Lung (tissue), 12 donors: ENCODE results near the gene FSD2. TPM values are rescaled to one million over a fixed set of nuclear protein-coding genes. Genes with fewer than 3 reads are reported as not detected.

Source experiments
- ATAC-seq: fragments of 200-7000 bp; cut with Tn5 transposase; one replicate; pipeline ENCODE4 v1.9.1; 2020; ENCODE audit warnings: moderate number of reproducible peaks; ENCODE audit not compliant: insufficient read depth, low FRiP score
- DNase-seq, 3 donors: peaks; one replicate each; pipeline ENCODE4 v3.0.0-alpha.2; 2013 to 2017
- H3K27ac ChIP-seq, 2 donors: one replicate each; pipeline ENCODE4 v1.5.1; 2013; ENCODE audit warnings: mild to moderate bottlenecking in 2 of 2, moderate library complexity in 2 of 2, control low read depth in 1 of 2, inconsistent platforms in 1 of 2, low read depth in 1 of 2, low read length in 1 of 2
- H3K27me3 ChIP-seq, 3 donors: one replicate each; pipeline ENCODE4 v1.5.1; 2013; ENCODE audit warnings: low read length in 2 of 3; ENCODE audit not compliant: control insufficient read depth in 3 of 3, insufficient read depth in 3 of 3
- H3K36me3 ChIP-seq, 4 donors: one replicate each; pipeline ENCODE4 v1.5.1; 2013; ENCODE audit warnings: low read length in 4 of 4, mild to moderate bottlenecking in 1 of 4, moderate library complexity in 1 of 4; ENCODE audit not compliant: control insufficient read depth in 4 of 4, insufficient read depth in 4 of 4
- H3K4me1 ChIP-seq, 5 donors: one replicate each; pipeline ENCODE4 v1.5.1; 2013; ENCODE audit warnings: low read length in 5 of 5, mild to moderate bottlenecking in 2 of 5, moderate library complexity in 1 of 5; ENCODE audit not compliant: control insufficient read depth in 5 of 5, insufficient read depth in 5 of 5
- H3K4me3 ChIP-seq: one replicate; pipeline ENCODE4 v1.5.1; 2013; ENCODE audit warnings: mild to moderate bottlenecking, control low read depth, moderate library complexity
- H3K9ac ChIP-seq, 2 donors: one replicate each; pipeline ENCODE4 v1.5.1; 2013; ENCODE audit warnings: low read length in 2 of 2, control low read depth in 1 of 2; ENCODE audit not compliant: insufficient read depth in 1 of 2
- H3K9me3 ChIP-seq, 4 donors: one replicate each; pipeline ENCODE4 v1.5.1; 2013; ENCODE audit warnings: low read length in 3 of 4, mild to moderate bottlenecking in 1 of 4, moderate library complexity in 1 of 4; ENCODE audit not compliant: control insufficient read depth in 4 of 4, insufficient read depth in 3 of 4
- WGBS, 2 donors: extraction: QIAGEN DNeasy Blood & Tissue Kit; methylation state at CpG; one replicate each; pipeline ENCODE4 v1.1.7; 2013; 5-methylcytosine and 5-hydroxymethylcytosine counted together
- polyA plus RNA-seq, 2 donors: library from polyadenylated mRNA; stranded (reverse); fragments of 200-250 nt; gene quantifications; one replicate each; pipeline ENCODE4 v1.2.1, GENCODE V29; 2013
- total RNA-seq, 2 donors: library from RNA; depleted of rRNA in 1 of 2; stranded (reverse); fragments of >200 nt in 1 of 2; gene quantifications; one replicate each; pipeline ENCODE4 v1.2.1, GENCODE V29; 2014 to 2021
- TF ChIP-seq, protein P1 (sequence below): IDR thresholded peaks from 2 replicates; pipeline ENCODE4 v1.5.1; 2012; ENCODE audit warnings: mild to moderate bottlenecking; ENCODE audit errors: control extremely low read depth, extremely low read depth
- donor health status: control.
- donor health status: control.
- donor health status: Bipolar disorder and iron deficiency.
- donor health status: healthy.
- donor health status: DM: yes; HTN: yes; CAD: no.

The FSD2 gene
- total and polyA plus RNA-seq, 4 donors, result 0.06 to 0.08 TPM; not detected in 2

DNA sequence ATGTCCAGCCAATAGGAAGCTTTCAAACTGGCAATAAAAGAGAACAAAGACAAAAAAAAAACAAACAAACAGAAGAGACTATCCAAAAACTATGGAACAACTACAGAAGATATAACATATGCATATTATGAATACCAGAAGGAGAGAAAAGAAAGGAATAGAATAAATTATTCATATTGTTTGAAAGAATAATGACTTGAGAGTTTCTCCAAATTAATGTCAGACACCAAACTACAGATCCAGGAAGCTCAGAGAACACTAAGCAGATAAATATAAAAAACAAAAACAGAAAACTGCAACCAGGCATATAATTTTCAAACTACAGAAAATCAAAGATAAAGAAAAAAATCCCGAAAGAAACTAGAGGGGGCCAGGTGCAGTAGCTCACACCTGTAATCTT is 62.1 kb downstream of the FSD2 start:
- DNase-seq (no peak), ATAC-seq (no peak)
- no peak overlapping the region for H3K9ac ChIP-seq
- no peaks in the 10 kb centered on the region for H3K9me3 ChIP-seq
- H3K27ac ChIP-seq, result no peak overlapping the region
- TF ChIP-seq, protein P1, sequence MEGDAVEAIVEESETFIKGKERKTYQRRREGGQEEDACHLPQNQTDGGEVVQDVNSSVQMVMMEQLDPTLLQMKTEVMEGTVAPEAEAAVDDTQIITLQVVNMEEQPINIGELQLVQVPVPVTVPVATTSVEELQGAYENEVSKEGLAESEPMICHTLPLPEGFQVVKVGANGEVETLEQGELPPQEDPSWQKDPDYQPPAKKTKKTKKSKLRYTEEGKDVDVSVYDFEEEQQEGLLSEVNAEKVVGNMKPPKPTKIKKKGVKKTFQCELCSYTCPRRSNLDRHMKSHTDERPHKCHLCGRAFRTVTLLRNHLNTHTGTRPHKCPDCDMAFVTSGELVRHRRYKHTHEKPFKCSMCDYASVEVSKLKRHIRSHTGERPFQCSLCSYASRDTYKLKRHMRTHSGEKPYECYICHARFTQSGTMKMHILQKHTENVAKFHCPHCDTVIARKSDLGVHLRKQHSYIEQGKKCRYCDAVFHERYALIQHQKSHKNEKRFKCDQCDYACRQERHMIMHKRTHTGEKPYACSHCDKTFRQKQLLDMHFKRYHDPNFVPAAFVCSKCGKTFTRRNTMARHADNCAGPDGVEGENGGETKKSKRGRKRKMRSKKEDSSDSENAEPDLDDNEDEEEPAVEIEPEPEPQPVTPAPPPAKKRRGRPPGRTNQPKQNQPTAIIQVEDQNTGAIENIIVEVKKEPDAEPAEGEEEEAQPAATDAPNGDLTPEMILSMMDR, result no peak
- H3K36me3 ChIP-seq, result no peaks in the 10 kb centered on the region
- H3K27me3 ChIP-seq, result no peaks in the 10 kb centered on the region
- no peaks in the 10 kb centered on the region for H3K4me1 ChIP-seq
- WGBS, 2 donors, result 90 to 97% methylated on average over 1 of the region's 1 CpG
- no peak overlapping the region for H3K4me3 ChIP-seq

DNA sequence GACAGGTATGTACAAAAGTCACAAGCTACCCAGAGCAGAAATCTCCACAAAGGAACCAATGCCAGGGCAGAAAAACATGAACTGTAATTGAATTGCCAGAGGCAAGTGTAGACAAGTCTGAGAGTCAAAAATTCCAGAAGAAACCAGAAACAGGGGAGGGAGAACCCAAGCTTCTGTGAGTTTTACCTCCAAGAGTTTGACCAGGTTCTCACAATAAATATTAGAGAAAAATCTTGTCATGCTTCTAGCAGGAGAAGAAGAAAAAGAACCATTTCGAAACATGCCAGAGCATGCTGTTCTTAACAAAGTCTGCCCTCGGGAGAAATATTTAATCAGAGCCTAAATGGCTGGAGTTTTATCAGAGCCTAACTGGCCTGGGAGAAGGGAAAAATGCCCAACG is 63.7 kb downstream of the FSD2 start:
- Histone ChIP-seq H3K4me1 (no peaks in the 10 kb centered on the region), H3K27me3 (no peaks in the 10 kb centered on the region), H3K27ac (no peak overlapping the region), H3K36me3 (peaks cover 0 to 2% (median 0%) of the 10 kb centered on the region in 4 donors), H3K9me3 (no peaks in the 10 kb centered on the region), H3K4me3 (no peak overlapping the region), H3K9ac (no peak overlapping the region)
- ATAC-seq (no peak), DNase-seq (no peak)
- 86 to 88% methylated on average over 3 of the region's 3 CpGs for WGBS, 2 donors
- TF ChIP-seq, protein P1, result no peak

DNA sequence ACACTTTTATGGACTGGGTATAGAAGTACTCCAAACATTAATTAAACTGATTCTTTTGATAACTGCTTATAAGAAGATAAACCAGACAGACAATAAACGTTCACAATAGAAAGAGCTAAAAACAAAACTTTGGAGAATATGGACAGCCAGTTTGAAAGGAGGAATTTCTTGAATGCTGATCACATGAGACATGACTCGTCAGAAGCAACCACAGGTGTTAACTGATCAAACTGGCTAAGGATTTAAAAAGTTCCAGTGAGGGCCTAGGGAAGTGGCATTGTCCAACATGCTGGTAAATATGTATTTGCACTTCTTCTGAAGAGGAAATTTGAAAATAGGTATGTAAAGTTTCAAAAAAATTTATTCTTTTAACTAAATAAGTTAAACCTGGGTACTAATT is 66.8 kb downstream of the FSD2 start:
- H3K36me3 ChIP-seq, result peaks cover 0 to 2% (median 0%) of the 10 kb centered on the region in 4 donors

More for the DNA sequence above, 66.8 kb downstream of the FSD2 start:
- 60 to 68% methylated on average over 2 of the region's 2 CpGs for WGBS, 2 donors
- Histone ChIP-seq H3K27me3 (no peaks in the 10 kb centered on the region), H3K4me1 (no peaks in the 10 kb centered on the region), H3K9ac (no peak overlapping the region), H3K27ac (no peak overlapping the region), H3K9me3 (no peaks in the 10 kb centered on the region), H3K4me3 (no peak overlapping the region)
- TF ChIP-seq, protein P1, result no peak
- ATAC-seq, result no peak
- DNase-seq, result no peak
